HepG2 (cell line): ENCODE results near the gene ZNF180. TPM values are rescaled to one million over a fixed set of nuclear protein-coding genes. Genes with fewer than 3 reads are reported as not detected.

Experiments
- ATAC-seq: fragments of 200-7000 bp; cut with Tn5 transposase; 3 replicates; pipeline ENCODE4 v1.9.1; 2020; ENCODE audit warnings: mild to moderate bottlenecking, moderate library complexity
- BruUV-seq: library from RNA; stranded (reverse); fragments of 400-500 nt; replicated peaks from 2 replicates; lab custom pipeline; 2021; lab: Mats Ljungman, UMichigan
- CTCF ChIA-PET: fragments of 300-600 bp; formaldehyde crosslinking; extraction: SDS; loops from one replicate; lab custom pipeline; 2021; ENCODE audit warnings: low total read pairs, inconsistent platforms, low intra/inter-chr PET ratio; lab: Yijun Ruan, JAX
- POLR2A ChIA-PET: fragments of 350-600 bp; sonication (Branson Sonifier 250); formaldehyde crosslinking; loops from one replicate; lab custom pipeline; 2020; ENCODE audit warnings: antibody characterized with exemption, inconsistent platforms; lab: Yijun Ruan, JAX
- DNase-seq: peaks from one replicate; pipeline ENCODE4 v3.0.0-alpha.2; 2015; ENCODE audit warnings: low spot score
- FAIRE-seq: peaks from 3 replicates; lab custom pipeline; 2011; peaks lifted over from hg19 to GRCh38; lab: Jason Lieb, UNC
- H2AFZ ChIP-seq: one replicate; pipeline ENCODE4 v1.6.1; 2011; ENCODE audit warnings: low read length, inconsistent platforms
- H3K27ac ChIP-seq: fragments of 300-600 bp; 3 replicates; pipeline ENCODE4 v1.8.0; 2011; ENCODE audit warnings: mixed run types, mild to moderate bottlenecking, mixed read lengths, low read length, inconsistent platforms; ENCODE audit not compliant: insufficient read depth; ENCODE audit errors: extremely low read length
- H3K27me3 ChIP-seq, 2 experiments: fragments of 200-600 bp in 1 of 2; 2 replicates in 1 of 2; 3 replicates in 1 of 2; pipeline versions ENCODE4 v1.6.0 to v1.8.0; 2011; ENCODE audit warnings: low read length in 2 of 2, mild to moderate bottlenecking in 2 of 2, moderate library complexity in 2 of 2, inconsistent platforms in 1 of 2; ENCODE audit not compliant: insufficient read depth in 2 of 2, control insufficient read depth in 1 of 2
- H3K36me3 ChIP-seq, 2 experiments: fragments of 200-600 bp in 1 of 2; replicated peaks in 1 of 2; 2 replicates in 1 of 2; 3 replicates in 1 of 2; pipeline versions ENCODE4 v1.5.1 to v1.8.0; 2011; ENCODE audit warnings: low read length in 2 of 2, inconsistent platforms in 1 of 2; ENCODE audit not compliant: insufficient read depth in 2 of 2, control insufficient read depth in 1 of 2
- H3K4me1 ChIP-seq: 2 replicates; pipeline ENCODE4 v1.5.1; 2012; ENCODE audit warnings: low read length, inconsistent platforms; ENCODE audit not compliant: insufficient read depth
- H3K4me2 ChIP-seq: 2 replicates; pipeline ENCODE4 v1.6.0; 2011; ENCODE audit warnings: low read depth, low read length, inconsistent platforms
- H3K4me3 ChIP-seq, 3 experiments: fragments of 200-600 bp in 1 of 3; sonication (generic), shearing (Covaris generic) in 1 of 3; replicated peaks in 1 of 3; 2 replicates each; pipeline ENCODE4 v1.5.1; 2011 to 2016; ENCODE audit warnings: low read length in 3 of 3, inconsistent platforms in 2 of 3, low read depth in 2 of 3, mild to moderate bottlenecking in 2 of 3, control low read depth in 1 of 3, mixed read lengths in 1 of 3; ENCODE audit not compliant: insufficient read depth in 1 of 3
- H3K79me2 ChIP-seq: one replicate; pipeline ENCODE4 v1.6.1; 2011; ENCODE audit warnings: low read length, inconsistent platforms; ENCODE audit not compliant: insufficient read depth
- H3K9ac ChIP-seq: 2 replicates; pipeline ENCODE4 v1.6.0; 2011; ENCODE audit warnings: mild to moderate bottlenecking, low read depth, low read length, inconsistent platforms; ENCODE audit not compliant: insufficient read depth
- H3K9me3 ChIP-seq: 2 replicates; pipeline ENCODE4 v1.5.1; 2012; ENCODE audit warnings: mild to moderate bottlenecking, low read length
- H4K20me1 ChIP-seq: 2 replicates; pipeline ENCODE4 v1.6.0; 2011; ENCODE audit warnings: inconsistent platforms, mild to moderate bottlenecking, low read length, moderate library complexity; ENCODE audit not compliant: insufficient read depth
- DNMT1 ChIP-seq: sonication (generic); formaldehyde crosslinking; IDR thresholded peaks from 2 replicates; pipeline ENCODE4 v1.5.1; 2020; ENCODE audit warnings: mild to moderate bottlenecking, missing genetic modification reagents
- SNAPC2 ChIP-seq: sonication (generic); formaldehyde crosslinking; IDR thresholded peaks from 2 replicates; pipeline ENCODE4 v1.8.1; 2022; ENCODE audit warnings: mild to moderate bottlenecking, missing genetic modification reagents
- TCF12 ChIP-seq, 2 experiments: fragments of 450-650 bp in 1 of 2; sonication (generic) in 1 of 2; formaldehyde crosslinking in 1 of 2; IDR thresholded peaks; 2 replicates each; pipeline versions ENCODE4 v1.6.1 to v1.8.0; 2017 to 2022; ENCODE audit warnings: antibody characterized with exemption in 1 of 2, mild to moderate bottlenecking in 1 of 2, missing genetic modification reagents in 1 of 2, moderate library complexity in 1 of 2
- ZFP36 ChIP-seq: fragments of 150-350 bp; IDR thresholded peaks from 2 replicates; pipeline ENCODE4 v1.6.1; 2018; ENCODE audit warnings: borderline replicate concordance, low read length, low read depth; ENCODE audit not compliant: partially characterized antibody
- ZNF230 ChIP-seq: sonication (generic); formaldehyde crosslinking; IDR thresholded peaks from 2 replicates; pipeline ENCODE4 v1.4.0; 2020; ENCODE audit warnings: mild to moderate bottlenecking, missing genetic modification reagents
- ZNF432 ChIP-seq: sonication (generic); formaldehyde crosslinking; IDR thresholded peaks from 2 replicates; pipeline ENCODE4 v1.5.0; 2020; ENCODE audit warnings: missing genetic modification reagents, mild to moderate bottlenecking, borderline replicate concordance
- ZNF510 ChIP-seq: sonication (generic); formaldehyde crosslinking; IDR thresholded peaks from 2 replicates; pipeline ENCODE4 v1.4.0; 2020; ENCODE audit warnings: low read depth, mild to moderate bottlenecking, missing genetic modification reagents
- ZNF782 ChIP-seq: sonication (generic); formaldehyde crosslinking; IDR thresholded peaks from 2 replicates; pipeline ENCODE4 v1.4.0; 2020; ENCODE audit warnings: missing genetic modification reagents, mild to moderate bottlenecking, borderline replicate concordance
- ZSCAN29 ChIP-seq: sonication (generic); formaldehyde crosslinking; conservative IDR thresholded peaks from 2 replicates; pipeline ENCODE4 v1.4.0; 2020; ENCODE audit warnings: mild to moderate bottlenecking, missing genetic modification reagents
- WGBS: methylation state at CpG from one replicate; pipeline ENCODE4 v1.1.6; 2017; ENCODE audit warnings: low lambda C conversion rate; 5-methylcytosine and 5-hydroxymethylcytosine counted together
- in situ Hi-C: cut with HindIII; loops from 2 replicates; pipeline ENCODE4 v1.10.0; 2017; ENCODE audit warnings: low pct_unique_long_range_greater_than_20kb; ENCODE audit not compliant: extremely low pct_ligation_motif_present
- intact Hi-C: fragments of 100-400 bp; cut with micrococcal nuclease; formaldehyde crosslinking; loops from one replicate; pipeline ENCODE4 v1.10.0; 2022; ENCODE audit not compliant: unreplicated experiment
- polyA plus RNA-seq, 8 experiments: library from polyadenylated mRNA; depleted of rRNA in 3 of 8; stranded (reverse) in 7 of 8; unstranded in 1 of 8; fragments of >200 nt; fragmentation: Illumina TruSeq in 4 of 8; extraction: Trizol in 4 of 8; gene quantifications; 2 replicates each; pipeline versions ENCODE4 v1.2.1 to v1.2.3, GENCODE V29; 2011 to 2016; ENCODE audit warnings: low read depth in 4 of 8, missing spikeins in 1 of 8, mixed read lengths in 1 of 8; ENCODE audit not compliant: insufficient read depth in 1 of 8
- total RNA-seq, 5 experiments: library from RNA; depleted of rRNA; stranded (reverse); fragments of >200 nt; fragmentation: Illumina TruSeq; extraction: Trizol; gene quantifications; 2 replicates each; pipeline ENCODE4 v1.2.3, GENCODE V29; 2016; ENCODE audit warnings: low read depth in 1 of 5
- TF ChIP-seq, protein P1 (sequence below): sonication (generic); formaldehyde crosslinking; IDR thresholded peaks from 2 replicates; pipeline ENCODE4 v1.5.1; 2020; ENCODE audit warnings: missing genetic modification reagents, mild to moderate bottlenecking, borderline replicate concordance
- TF ChIP-seq, protein P2 (sequence below): sonication (generic); formaldehyde crosslinking; IDR thresholded peaks from 2 replicates; pipeline ENCODE4 v1.9.0; 2021; ENCODE audit warnings: missing genetic modification reagents, borderline replicate concordance

ZNF180 gene
- total and polyA plus RNA-seq, 2 of the 13 experiments (the other 11 are each of a cell fraction or from before 2014, with no cell fraction given) = 0.92 to 9.3 TPM

DNA sequence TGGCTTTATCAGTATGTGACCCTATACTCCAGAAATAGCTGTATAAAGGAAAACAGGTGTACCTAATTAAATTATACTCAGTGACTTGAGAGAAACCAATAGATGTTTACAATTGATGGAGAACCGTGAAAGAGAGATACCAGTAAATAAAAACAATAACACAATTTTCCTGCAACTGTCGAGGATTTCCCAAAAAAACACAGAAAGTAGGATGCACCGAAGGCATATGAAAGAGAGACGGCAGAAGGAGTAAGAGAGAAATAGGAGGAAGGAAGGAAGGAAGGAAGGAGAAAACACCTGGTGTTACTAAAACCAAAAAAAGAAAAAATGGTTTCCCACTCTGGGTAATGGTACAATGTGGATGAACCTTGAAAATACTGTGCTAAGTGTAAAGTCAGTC lies 45.2 kb downstream of the ZNF180 start (continued):
- TF ChIP-seq SNAPC2 (no peak), ZNF510 (CRISPR knock-in tag) (no peak)

DNA sequence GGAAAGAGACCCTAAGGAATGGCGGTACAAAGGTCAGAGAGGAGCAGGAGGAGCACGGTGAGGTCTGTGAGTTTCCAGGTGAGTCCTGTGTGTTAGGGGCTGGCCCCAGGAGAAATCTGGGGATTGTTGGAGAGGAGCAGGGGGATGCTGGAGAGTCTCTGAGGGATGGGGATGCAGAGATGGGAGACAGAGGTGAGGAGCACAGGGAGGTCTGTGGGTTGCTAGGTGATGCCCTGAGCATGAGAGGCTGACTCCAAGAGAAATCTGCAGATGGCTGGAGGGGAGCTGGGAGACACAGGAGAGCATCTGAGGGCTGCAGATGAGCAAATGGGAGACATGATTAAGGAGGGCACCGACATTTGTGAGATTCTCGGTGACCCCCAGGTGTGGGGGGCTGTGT lies 48.0 kb downstream of the ZNF180 start:
- FAIRE-seq = no peak
- Histone ChIP-seq H4K20me1 (no peaks in the 10 kb centered on the region), H3K4me1 (no peaks in the 10 kb centered on the region), H3K36me3 (no peaks in the 10 kb centered on the region), H2AFZ (no peak overlapping the region), H3K9ac (no peak overlapping the region), H3K4me3 (no peak overlapping the region), H3K79me2 (no peaks in the 10 kb centered on the region), H3K4me2 (no peak overlapping the region), H3K27me3 (no peaks in the 10 kb centered on the region), H3K9me3 (peaks cover 88% of the 10 kb centered on the region), H3K27ac (no peak overlapping the region)
- POLR2A ChIA-PET = no interaction called here
- CTCF ChIA-PET = no interaction called here
- in situ Hi-C loops (no loop called here), intact Hi-C loops (no loop called here)
- WGBS = 43% methylated on average over 4 of the region's 4 CpGs
- no TSS peak for BruUV-seq
- DNase-seq = no peak
- ATAC-seq = no peak
- TF ChIP-seq ZNF782 (CRISPR knock-in tag) (no peak), ZSCAN29 (CRISPR knock-in tag) (no peak)

DNA sequence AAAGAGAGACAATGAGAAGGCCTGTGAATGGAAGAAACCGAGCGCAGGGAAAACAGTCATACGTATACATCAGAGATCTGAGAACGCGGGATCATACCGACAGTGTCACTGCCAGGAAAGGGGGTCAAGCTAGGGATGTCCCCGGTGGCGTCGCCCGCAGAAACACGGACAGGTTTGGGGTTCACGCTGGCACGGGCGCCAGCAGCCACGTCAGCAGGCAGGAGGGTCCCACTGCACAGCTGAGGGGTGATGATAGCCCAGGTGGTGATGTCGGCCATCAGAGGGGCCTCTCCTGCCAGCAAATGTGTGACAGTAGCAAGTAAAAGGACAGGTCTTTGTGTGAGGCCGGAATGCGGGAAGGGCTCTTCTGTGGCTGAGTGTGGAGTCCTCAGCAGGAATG lies 48.6 kb downstream of the ZNF180 start:
- in situ Hi-C loops (no loop called here), intact Hi-C loops (no loop called here)
- no peak overlapping the region for H3K4me2 ChIP-seq
- FAIRE-seq = no peak
- BruUV-seq = no TSS peak
- TF ChIP-seq, protein P1, sequence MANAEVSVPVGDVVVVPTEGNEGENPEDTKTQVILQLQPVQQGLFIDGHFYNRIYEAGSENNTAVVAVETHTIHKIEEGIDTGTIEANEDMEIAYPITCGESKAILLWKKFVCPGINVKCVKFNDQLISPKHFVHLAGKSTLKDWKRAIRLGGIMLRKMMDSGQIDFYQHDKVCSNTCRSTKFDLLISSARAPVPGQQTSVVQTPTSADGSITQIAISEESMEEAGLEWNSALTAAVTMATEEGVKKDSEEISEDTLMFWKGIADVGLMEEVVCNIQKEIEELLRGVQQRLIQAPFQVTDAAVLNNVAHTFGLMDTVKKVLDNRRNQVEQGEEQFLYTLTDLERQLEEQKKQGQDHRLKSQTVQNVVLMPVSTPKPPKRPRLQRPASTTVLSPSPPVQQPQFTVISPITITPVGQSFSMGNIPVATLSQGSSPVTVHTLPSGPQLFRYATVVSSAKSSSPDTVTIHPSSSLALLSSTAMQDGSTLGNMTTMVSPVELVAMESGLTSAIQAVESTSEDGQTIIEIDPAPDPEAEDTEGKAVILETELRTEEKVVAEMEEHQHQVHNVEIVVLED = no peak
- TF ChIP-seq ZFP36 (no peak), DNMT1 (CRISPR knock-in tag) (no peak), ZNF432 (CRISPR knock-in tag) (no peak), TCF12 (IDR thresholded peaks at IDR 0.05) (no peak), TCF12 (CRISPR knock-in tag; IDR thresholded peaks at IDR 0.05) (no peak), ZNF230 (CRISPR knock-in tag) (no peak)
- TF ChIP-seq, protein P2, sequence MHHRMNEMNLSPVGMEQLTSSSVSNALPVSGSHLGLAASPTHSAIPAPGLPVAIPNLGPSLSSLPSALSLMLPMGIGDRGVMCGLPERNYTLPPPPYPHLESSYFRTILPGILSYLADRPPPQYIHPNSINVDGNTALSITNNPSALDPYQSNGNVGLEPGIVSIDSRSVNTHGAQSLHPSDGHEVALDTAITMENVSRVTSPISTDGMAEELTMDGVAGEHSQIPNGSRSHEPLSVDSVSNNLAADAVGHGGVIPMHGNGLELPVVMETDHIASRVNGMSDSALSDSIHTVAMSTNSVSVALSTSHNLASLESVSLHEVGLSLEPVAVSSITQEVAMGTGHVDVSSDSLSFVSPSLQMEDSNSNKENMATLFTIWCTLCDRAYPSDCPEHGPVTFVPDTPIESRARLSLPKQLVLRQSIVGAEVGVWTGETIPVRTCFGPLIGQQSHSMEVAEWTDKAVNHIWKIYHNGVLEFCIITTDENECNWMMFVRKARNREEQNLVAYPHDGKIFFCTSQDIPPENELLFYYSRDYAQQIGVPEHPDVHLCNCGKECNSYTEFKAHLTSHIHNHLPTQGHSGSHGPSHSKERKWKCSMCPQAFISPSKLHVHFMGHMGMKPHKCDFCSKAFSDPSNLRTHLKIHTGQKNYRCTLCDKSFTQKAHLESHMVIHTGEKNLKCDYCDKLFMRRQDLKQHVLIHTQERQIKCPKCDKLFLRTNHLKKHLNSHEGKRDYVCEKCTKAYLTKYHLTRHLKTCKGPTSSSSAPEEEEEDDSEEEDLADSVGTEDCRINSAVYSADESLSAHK (CRISPR knock-in tag) = no peak
- H3K4me1 ChIP-seq = no peaks in the 10 kb centered on the region
- H4K20me1 ChIP-seq = no peaks in the 10 kb centered on the region
- no peaks in the 10 kb centered on the region for H3K79me2 ChIP-seq
- H3K4me3 ChIP-seq = no peak overlapping the region
- no peaks in the 10 kb centered on the region for H3K27me3 ChIP-seq
- no peak overlapping the region for H3K9ac ChIP-seq
- ChIA-PET CTCF (no interaction called here), POLR2A (no interaction called here)
- no peak for ATAC-seq
- 55% methylated on average over 18 of the region's 18 CpGs for WGBS
- peaks cover 88% of the 10 kb centered on the region for H3K9me3 ChIP-seq
- no peaks in the 10 kb centered on the region for H3K36me3 ChIP-seq
- no peak overlapping the region for H2AFZ ChIP-seq
- H3K27ac ChIP-seq = no peak overlapping the region
- no peak for DNase-seq
